Prostate gland (tissue), 2 donors: ENCODE results near the gene HSD17B1. TPM values are rescaled to one million over a fixed set of nuclear protein-coding genes. Genes with fewer than 3 reads are reported as not detected.

ENCODE experiments used
- DNase-seq: peaks from one replicate; pipeline ENCODE4 v3.0.0-alpha.2; 2019; ENCODE audit warnings: low spot score
- H3K27ac ChIP-seq, 2 donors: fragments of 200-600 bp; sonication (generic); 2 replicates each; pipeline ENCODE4 v1.5.1; 2017 to 2019
- H3K27me3 ChIP-seq: fragments of 200-600 bp; sonication (generic); replicated peaks from 2 replicates; pipeline ENCODE4 v1.5.1; 2019; ENCODE audit not compliant: insufficient read depth
- H3K36me3 ChIP-seq, 2 donors: fragments of 200-600 bp; sonication (generic); 1 replicate in 1 of 2; 2 replicates in 1 of 2; pipeline versions ENCODE4 v1.5.1 to v1.8.1; 2017 to 2019
- H3K4me1 ChIP-seq: fragments of 200-600 bp; sonication (generic); replicated peaks from 2 replicates; pipeline ENCODE4 v1.5.1; 2019
- H3K4me3 ChIP-seq, 2 donors: fragments of 200-600 bp; sonication (generic); 2 replicates each; pipeline ENCODE4 v1.5.1; 2017 to 2019
- H3K9me3 ChIP-seq: fragments of 200-600 bp; sonication (generic); 2 replicates; pipeline ENCODE4 v1.5.1; 2017
- POLR2A ChIP-seq: fragments of 450-650 bp; IDR thresholded peaks from one replicate; pipeline ENCODE4 v1.6.1; 2016; ENCODE audit warnings: antibody characterized with exemption, mild to moderate bottlenecking
- POLR2AphosphoS5 ChIP-seq: sonication (generic); formaldehyde crosslinking; IDR thresholded peaks from one replicate; pipeline ENCODE4 v1.6.1; 2017; ENCODE audit warnings: antibody characterized with exemption
- WGBS: methylation state at CpG from one replicate; pipeline ENCODE4 v1.1.5; 2018; 5-methylcytosine and 5-hydroxymethylcytosine counted together
- intact Hi-C: fragments of 100-400 bp; cut with DNase I; formaldehyde crosslinking; loops from one replicate; pipeline ENCODE4 v1.14.2; 2022
- total RNA-seq, 2 donors: library from RNA; depleted of rRNA; stranded (reverse); fragments of >200 nt; gene quantifications; one replicate each; pipeline ENCODE4 v1.1.0, GENCODE V29; 2016
- TF ChIP-seq, protein P1 (sequence below), 4 experiments: fragments of 200-600 bp in 2 of 4; fragments of 450-650 bp in 2 of 4; sonication (generic) in 2 of 4; IDR thresholded peaks; 1 replicate in 3 of 4; 2 replicates in 1 of 4; pipeline ENCODE4 v1.5.1; 2016 to 2019; ENCODE audit warnings: antibody characterized with exemption in 4 of 4, mild to moderate bottlenecking in 2 of 4, moderate library complexity in 2 of 4

HSD17B1 gene
- total RNA-seq, 2 donors from 2014 or later, result 4.1 to 16.2 TPM

- intact Hi-C loops, result loop anchor here (10.0 kb wide), 1 partner anchor 178 kb away; the partner anchor contains the start of gene RAMP2
- WGBS, result 44% methylated on average over 7 of the region's 7 CpGs
- Histone ChIP-seq H3K36me3 (peaks cover 9 to 27% of the 10 kb centered on the region in 2 donors), H3K27ac (peak overlapping the region; percentile 67 to 78), H3K4me3 (no peak overlapping the region), H3K9me3 (no peaks in the 10 kb centered on the region), H3K27me3 (no peaks in the 10 kb centered on the region), H3K4me1 (peaks cover 27% of the 10 kb centered on the region)
- peak; percentile 77 for DNase-seq
- TF ChIP-seq POLR2AphosphoS5 (peak; percentile 88), POLR2A (no peak)
These were observed 33.9 kb downstream of the HSD17B1 start for GRCh38 chr17:42586514-42587230.

DNA sequence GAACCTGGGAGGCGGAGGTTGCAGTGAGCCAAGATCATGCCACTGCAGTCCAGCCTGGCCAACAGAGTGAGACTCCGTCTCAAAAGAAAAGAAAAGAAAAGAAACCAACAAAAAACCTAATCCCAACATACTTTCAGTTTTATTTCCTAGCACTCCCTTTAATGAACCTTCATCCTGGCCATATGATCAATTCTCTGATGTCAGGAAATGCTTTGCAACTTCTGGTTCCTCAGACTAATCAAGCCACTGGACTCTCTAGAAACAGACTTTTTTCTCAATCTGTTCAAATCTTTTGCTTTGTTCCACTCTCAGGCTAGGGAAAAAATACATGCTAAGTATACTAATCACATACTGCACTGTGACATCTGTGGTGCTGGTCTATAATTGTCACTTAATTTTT is 38.2 kb downstream of the HSD17B1 start:
- H3K36me3 ChIP-seq, result peaks cover 0 to 5% of the 10 kb centered on the region in 2 donors
- 86% methylated on average over 2 of the region's 2 CpGs for WGBS
- no peak overlapping the region for H3K4me3 ChIP-seq
- no peak for DNase-seq
- H3K4me1 ChIP-seq, result peaks cover 22% of the 10 kb centered on the region
- intact Hi-C loops, result no loop called here
- no peaks in the 10 kb centered on the region for H3K27me3 ChIP-seq
- TF ChIP-seq, protein P1, sequence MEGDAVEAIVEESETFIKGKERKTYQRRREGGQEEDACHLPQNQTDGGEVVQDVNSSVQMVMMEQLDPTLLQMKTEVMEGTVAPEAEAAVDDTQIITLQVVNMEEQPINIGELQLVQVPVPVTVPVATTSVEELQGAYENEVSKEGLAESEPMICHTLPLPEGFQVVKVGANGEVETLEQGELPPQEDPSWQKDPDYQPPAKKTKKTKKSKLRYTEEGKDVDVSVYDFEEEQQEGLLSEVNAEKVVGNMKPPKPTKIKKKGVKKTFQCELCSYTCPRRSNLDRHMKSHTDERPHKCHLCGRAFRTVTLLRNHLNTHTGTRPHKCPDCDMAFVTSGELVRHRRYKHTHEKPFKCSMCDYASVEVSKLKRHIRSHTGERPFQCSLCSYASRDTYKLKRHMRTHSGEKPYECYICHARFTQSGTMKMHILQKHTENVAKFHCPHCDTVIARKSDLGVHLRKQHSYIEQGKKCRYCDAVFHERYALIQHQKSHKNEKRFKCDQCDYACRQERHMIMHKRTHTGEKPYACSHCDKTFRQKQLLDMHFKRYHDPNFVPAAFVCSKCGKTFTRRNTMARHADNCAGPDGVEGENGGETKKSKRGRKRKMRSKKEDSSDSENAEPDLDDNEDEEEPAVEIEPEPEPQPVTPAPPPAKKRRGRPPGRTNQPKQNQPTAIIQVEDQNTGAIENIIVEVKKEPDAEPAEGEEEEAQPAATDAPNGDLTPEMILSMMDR (IDR thresholded peaks at IDR 0.05), result no peak
- TF ChIP-seq POLR2A (no peak), POLR2AphosphoS5 (no peak)
- no peaks in the 10 kb centered on the region for H3K9me3 ChIP-seq
- H3K27ac ChIP-seq, result no peak overlapping the region

GRCh38 chr17:42591411-42591810 is 38.7 kb downstream of the HSD17B1 start:
- DNase-seq, result no peak
- H3K9me3 ChIP-seq, result no peaks in the 10 kb centered on the region
- no peaks in the 10 kb centered on the region for H3K27me3 ChIP-seq
- H3K36me3 ChIP-seq, result peaks cover 0 to 5% of the 10 kb centered on the region in 2 donors
- H3K4me3 ChIP-seq, result no peak overlapping the region
- peaks cover 18% of the 10 kb centered on the region for H3K4me1 ChIP-seq
- TF ChIP-seq, protein P1 (IDR thresholded peaks at IDR 0.05), result no peak
- TF ChIP-seq POLR2A (no peak), POLR2AphosphoS5 (no peak)
- WGBS, result 95% methylated on average over 9 of the region's 9 CpGs
- H3K27ac ChIP-seq, result no peak overlapping the region
- intact Hi-C loops, result no loop called here

DNA sequence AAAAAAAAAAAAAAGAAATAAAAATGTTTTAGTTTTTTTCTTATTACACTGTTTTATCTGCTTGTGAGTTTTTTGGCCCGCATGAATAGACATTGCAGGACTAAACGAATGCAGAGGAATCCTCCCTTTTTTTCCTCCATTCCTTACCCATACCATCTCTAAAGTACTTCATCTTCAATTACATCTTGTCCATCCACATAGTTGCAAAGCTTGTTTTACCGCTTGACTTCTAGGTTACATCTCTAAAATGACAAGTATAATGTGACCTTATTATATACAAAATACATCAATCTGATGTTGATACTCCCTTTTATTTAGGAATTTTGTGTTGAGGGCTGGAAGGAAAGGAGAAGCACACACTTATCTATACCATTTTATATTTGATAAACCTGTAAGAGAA is 43.7 kb downstream of the HSD17B1 start:
- TF ChIP-seq, protein P1 (IDR thresholded peaks at IDR 0.05), result no peak
- TF ChIP-seq POLR2AphosphoS5, result no peak
- intact Hi-C loops, result no loop called here
- Histone ChIP-seq H3K27me3 (no peaks in the 10 kb centered on the region), H3K27ac (no peak overlapping the region), H3K9me3 (no peaks in the 10 kb centered on the region), H3K4me1 (no peaks in the 10 kb centered on the region), H3K36me3 (no peaks in the 10 kb centered on the region), H3K4me3 (no peak overlapping the region)
- no peak for DNase-seq
- 63% methylated on average over 3 of the region's 3 CpGs for WGBS

DNA sequence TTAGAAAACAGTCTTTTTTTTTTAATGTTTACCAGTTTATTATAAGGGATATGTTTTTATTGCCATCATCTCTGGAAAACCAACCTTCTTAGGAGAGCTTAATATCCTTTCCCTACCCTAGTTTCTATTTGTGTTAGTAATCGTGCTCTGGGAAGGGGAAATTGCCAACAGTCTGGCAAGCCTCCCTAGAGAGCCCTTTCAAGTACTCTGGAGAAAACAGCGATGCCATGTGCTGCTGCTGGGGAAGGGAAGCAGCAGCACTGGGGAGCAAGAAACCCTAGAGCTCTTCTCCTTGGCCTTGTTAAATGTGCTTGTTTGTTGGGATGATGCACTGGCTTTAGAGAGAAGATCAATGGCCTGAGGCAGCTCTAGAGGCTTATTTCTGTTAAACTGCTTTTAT is 46.2 kb downstream of the HSD17B1 start:
- DNase-seq, result no peak
- H3K9me3 ChIP-seq, result no peaks in the 10 kb centered on the region
- no peaks in the 10 kb centered on the region for H3K27me3 ChIP-seq
- intact Hi-C loops, result no loop called here
- H3K36me3 ChIP-seq, result no peaks in the 10 kb centered on the region
- WGBS, result 15% methylated on average over 2 of the region's 2 CpGs
- H3K4me1 ChIP-seq, result no peaks in the 10 kb centered on the region
- no peak for TF ChIP-seq POLR2AphosphoS5
- TF ChIP-seq, protein P1 (IDR thresholded peaks at IDR 0.05), result no peak
- H3K4me3 ChIP-seq, result no peak overlapping the region
- no peak overlapping the region for H3K27ac ChIP-seq
